NB4 (cell line): Measurements from ENCODE around the gene COL9A3.

Experiments
- DNase-seq: peaks from one replicate; pipeline ENCODE4 v3.0.0; 2010; ENCODE audit warnings: low read depth
- H3K4me3 ChIP-seq: one replicate; pipeline ENCODE4 v1.5.1; 2011; ENCODE audit warnings: mild to moderate bottlenecking, low read depth, low read length, moderate library complexity
- MYC ChIP-seq: IDR thresholded peaks from 2 replicates; pipeline ENCODE4 v1.6.1; 2011; ENCODE audit warnings: low read depth, low read length
- POLR2A ChIP-seq: IDR thresholded peaks from 2 replicates; pipeline ENCODE4 v1.6.1; 2011; ENCODE audit warnings: mild to moderate bottlenecking; ENCODE audit not compliant: insufficient read length; ENCODE audit errors: extremely low read depth
- TF ChIP-seq, protein P1 (sequence below): IDR thresholded peaks from one replicate; pipeline ENCODE4 v1.5.1; 2012; ENCODE audit warnings: low read depth, low read length
- TF ChIP-seq, protein P2 (sequence below): IDR thresholded peaks from 2 replicates; pipeline ENCODE4 v1.6.1; 2011; ENCODE audit warnings: low read depth, low read length

Gene COL9A3

DNA sequence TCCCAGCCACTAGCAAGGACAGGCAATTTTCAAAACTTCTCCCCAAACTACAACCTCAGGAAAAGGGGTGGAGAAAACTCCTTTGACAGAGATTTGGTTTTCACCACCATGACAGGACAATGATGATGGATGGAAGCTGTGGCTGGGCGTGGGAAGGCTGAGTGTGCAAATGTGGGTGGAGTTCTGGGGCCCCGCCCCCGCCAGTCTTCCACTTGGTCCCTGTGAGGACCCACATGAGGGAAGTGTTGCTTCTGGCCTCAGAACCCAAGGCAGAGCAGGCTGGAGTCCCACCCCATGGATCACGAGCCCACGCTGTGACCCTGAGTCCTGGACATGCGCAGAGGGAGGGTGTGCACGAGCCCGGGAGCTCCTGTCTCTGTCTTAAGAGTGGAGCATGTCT, 42.1 kb upstream of the COL9A3 start:
- TF ChIP-seq, protein P1, sequence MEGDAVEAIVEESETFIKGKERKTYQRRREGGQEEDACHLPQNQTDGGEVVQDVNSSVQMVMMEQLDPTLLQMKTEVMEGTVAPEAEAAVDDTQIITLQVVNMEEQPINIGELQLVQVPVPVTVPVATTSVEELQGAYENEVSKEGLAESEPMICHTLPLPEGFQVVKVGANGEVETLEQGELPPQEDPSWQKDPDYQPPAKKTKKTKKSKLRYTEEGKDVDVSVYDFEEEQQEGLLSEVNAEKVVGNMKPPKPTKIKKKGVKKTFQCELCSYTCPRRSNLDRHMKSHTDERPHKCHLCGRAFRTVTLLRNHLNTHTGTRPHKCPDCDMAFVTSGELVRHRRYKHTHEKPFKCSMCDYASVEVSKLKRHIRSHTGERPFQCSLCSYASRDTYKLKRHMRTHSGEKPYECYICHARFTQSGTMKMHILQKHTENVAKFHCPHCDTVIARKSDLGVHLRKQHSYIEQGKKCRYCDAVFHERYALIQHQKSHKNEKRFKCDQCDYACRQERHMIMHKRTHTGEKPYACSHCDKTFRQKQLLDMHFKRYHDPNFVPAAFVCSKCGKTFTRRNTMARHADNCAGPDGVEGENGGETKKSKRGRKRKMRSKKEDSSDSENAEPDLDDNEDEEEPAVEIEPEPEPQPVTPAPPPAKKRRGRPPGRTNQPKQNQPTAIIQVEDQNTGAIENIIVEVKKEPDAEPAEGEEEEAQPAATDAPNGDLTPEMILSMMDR: no peak
- TF ChIP-seq, protein P2, sequence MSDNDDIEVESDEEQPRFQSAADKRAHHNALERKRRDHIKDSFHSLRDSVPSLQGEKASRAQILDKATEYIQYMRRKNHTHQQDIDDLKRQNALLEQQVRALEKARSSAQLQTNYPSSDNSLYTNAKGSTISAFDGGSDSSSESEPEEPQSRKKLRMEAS: no peak
- no peak for TF ChIP-seq MYC
- TF ChIP-seq POLR2A: no peak
- no peak overlapping the region for H3K4me3 ChIP-seq
- DNase-seq: no peak

DNA sequence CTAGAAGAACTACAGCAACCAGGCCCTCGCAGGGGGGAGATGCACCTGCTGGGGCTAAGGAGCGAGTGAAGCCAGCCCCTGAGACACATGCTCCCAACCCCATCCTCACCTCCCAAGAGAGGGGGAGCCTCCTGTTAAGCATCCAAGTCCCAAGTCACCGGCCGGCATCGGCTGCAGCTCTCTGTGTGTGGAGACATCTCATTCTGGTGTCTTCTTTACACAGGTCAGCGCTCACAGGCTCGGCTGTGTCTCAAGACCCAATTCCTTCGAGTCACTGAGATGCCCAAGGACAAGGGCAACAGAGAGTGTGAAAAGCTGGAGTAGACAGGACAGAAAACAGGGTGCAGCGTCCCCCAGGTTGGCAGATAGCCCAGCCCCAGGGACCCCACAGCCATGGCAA, 41.6 kb upstream of the COL9A3 start:
- TF ChIP-seq POLR2A: no peak
- TF ChIP-seq, protein P2: no peak
- TF ChIP-seq, protein P1: no peak
- no peak for TF ChIP-seq MYC
- DNase-seq: no peak
- no peak overlapping the region for H3K4me3 ChIP-seq

DNA sequence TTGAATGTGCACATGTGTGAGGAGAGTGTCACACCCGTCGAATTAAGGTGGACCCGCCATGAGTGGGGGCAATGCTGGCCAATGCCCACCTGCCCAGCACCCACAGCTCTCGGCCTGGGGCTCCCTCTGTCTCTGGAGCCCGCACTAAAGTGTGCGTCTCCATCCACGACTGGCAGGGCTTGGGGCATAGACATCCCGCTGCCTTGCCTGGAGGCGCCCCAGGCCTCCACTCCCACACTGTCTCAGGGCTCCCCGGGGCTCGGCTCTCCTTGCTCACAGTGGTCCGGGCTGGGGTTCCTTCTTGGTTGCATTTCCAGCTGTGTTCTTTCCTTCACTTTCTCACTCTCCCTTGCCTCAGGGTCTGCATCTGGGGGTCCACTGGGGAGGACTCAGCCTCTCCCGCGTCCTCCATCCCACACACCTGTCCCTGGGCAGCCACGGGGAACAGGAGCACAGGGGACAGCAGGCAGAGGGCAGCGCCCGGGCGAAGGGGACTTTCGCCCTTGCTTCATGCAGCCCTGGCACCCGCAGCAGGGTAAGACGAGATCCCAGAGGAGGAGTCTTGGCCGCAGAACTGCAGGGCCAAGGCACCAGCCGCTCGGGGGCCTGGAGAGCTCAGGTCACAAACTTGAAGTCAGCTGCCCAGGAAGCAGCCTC, 40.7 kb upstream of the COL9A3 start:
- DNase-seq: no peak
- no peak overlapping the region for H3K4me3 ChIP-seq
- TF ChIP-seq MYC (no peak), POLR2A (no peak)
- TF ChIP-seq, protein P2: no peak
- TF ChIP-seq, protein P1: no peak

DNA sequence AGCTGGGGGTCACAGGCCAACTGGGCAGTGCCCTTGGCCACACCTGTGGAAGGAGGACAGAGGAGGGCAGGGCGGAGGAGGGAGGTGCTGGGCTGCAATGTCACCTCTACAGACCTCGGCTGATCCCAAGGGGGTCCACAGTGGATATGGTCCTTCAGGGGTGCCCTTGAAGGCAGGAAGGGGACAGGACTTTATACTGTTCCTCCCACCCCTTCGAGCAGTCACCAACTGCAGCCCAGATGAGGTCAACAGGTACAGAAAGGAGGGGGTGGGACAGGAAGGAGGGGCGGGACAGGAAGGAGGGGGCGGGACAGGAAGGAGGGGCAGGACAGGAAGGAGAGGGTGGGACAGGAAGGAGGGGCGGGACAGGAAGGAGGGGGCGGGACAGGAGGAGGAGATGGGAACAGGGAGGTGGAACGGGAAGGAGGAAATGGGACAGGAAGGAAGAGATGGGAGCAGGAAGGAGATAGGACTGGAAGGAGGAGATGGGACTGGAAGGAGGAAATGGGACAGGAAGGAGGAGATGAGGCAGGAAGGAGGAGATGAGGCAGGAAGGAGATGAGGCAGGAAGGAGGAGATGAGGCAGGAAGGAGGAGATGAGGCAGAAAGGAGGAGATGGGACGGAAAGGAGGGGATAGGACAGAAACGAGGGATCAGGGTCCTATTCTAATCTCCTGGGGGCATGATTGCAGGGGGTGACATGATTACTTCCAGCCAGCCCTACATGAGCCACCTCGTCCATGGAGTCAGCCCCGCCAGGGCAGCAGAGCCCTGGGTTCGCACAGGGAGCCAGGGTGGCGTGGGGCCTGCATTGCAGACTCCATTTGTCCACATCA, 39.9 kb upstream of the COL9A3 start:
- H3K4me3 ChIP-seq: no peak overlapping the region
- peak; percentile 59 for DNase-seq
- peak; percentile 18 for TF ChIP-seq POLR2A
- TF ChIP-seq MYC: no peak
- TF ChIP-seq, protein P1: no peak

DNA sequence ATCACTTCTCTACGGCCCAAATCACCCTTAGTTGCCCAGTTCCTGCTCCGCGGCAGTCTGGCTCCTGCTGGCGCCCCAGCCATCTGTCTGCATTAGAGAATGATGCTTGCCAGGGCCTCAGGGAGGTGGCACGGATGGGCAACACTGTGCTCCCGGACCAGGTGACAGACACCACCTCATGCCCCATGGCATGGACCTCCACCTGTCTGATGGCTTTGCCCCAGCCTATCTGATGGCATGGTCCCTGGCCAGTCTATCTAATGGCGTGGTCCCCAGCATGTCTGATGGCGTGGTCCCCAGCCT, 39.4 kb upstream of the COL9A3 start:
- no peak for DNase-seq
- H3K4me3 ChIP-seq: no peak overlapping the region
- TF ChIP-seq, protein P2: no peak
- TF ChIP-seq POLR2A (no peak), MYC (no peak)

DNA sequence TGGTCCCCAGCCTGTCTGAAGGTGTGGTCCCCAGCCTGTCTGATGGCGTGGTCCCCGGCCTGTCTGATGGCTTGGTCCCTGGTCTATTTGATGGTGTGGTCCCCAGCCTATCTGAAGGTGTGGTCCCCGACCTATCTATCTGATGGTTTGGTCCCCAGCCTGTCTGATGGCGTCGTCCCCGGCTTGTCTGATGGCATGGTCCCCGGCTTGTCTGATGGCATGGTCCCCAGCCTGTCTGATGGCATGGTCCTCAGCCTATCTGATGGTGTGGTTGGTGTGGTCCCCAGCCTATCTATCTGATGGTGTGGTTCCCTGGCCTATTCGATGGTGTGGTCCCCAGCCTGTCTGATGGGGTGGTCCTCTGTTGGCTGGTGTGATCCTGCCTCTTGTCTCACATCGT, 38.8 kb upstream of the COL9A3 start:
- TF ChIP-seq POLR2A: no peak
- TF ChIP-seq, protein P2: no peak
- TF ChIP-seq, protein P1: no peak
- TF ChIP-seq MYC: no peak
- no peak for DNase-seq
- no peak overlapping the region for H3K4me3 ChIP-seq
